GM19193 (cell line): ENCODE data around the gene SPCS3.

Experiments
- POLR2A ChIP-seq: IDR thresholded peaks from 4 replicates; pipeline ENCODE4 v1.6.1; 2011; ENCODE audit not compliant: insufficient read depth, insufficient read length; ENCODE audit errors: extremely low read depth

SPCS3 gene

DNA sequence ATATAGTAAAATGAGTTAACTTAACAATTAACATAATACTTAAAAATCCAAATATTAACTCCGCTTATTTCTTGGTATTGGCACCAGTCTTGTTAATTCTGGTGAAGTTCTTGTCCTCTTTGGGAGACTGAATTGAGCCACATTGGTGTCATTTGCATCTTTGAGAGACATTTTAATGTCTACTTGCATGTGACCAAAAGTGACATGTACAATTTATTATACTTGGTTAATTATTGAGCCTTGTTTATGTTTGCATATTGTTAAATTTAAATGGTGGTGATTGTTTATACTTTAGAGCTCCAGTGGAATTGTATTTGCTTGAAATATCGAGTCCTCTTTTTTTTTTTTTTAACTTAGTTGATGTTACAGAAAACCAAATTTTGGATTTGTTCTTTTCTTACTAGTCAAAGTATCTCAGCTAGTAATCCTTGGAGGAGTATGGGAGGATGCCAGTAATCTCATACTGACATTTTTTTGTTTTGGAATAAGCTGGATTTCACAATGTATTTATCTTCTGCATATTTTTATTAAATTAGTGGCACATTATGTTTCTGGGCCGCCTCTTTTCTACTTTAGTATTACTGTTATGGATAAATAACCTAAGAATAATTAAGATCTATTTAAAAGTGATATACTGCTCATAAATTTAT, 3.9 kb downstream of the SPCS3 start:
- no peak for TF ChIP-seq POLR2A

GRCh38 chr4:176333076-176333475, 13.3 kb downstream of the SPCS3 start:
- no peak for TF ChIP-seq POLR2A

DNA sequence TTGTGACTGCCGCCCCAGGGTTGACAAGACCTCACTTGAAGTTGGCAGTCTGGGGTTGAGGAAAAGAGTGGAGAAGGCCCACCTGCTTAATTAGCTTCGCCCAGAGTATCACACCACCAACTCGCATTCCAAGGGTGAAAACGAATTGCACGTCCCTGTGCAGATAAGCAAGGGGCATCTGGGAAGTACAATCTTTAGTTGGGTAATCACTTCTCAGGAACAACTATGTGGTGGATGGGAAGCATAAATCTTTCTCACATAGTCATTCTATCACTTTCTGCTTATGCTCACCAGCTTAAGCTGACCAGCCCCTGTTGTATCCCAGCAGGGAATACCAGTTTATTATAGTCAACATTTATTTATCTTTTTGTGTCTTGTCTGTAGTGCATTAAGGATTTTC, 14.3 kb downstream of the SPCS3 start:
- TF ChIP-seq POLR2A: no peak

DNA sequence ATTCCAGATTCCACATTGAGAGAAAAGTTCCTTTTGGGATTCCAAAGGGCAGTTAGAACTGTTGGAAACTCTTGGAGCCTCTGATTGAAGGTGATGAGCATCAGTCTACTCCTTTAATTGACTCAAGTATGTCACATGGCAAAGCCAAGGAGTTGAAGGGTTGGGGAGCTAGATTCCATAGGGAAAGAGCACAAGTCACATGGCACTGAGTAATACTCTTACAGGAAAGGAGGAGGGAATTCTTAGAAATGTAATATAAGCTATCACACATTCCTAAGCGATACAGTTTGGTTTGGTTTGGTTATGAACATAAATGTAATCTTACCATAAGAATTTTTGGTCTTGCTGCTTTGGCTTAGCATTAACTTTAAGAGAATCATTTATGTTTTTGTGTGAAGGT, 15.7 kb downstream of the SPCS3 start:
- TF ChIP-seq POLR2A: no peak

GRCh38 chr4:176339936-176340761, 20.4 kb downstream of the SPCS3 start:
- TF ChIP-seq POLR2A: no peak

GRCh38 chr4:176340871-176341685, 21.3 kb downstream of the SPCS3 start:
- no peak for TF ChIP-seq POLR2A

GRCh38 chr4:176342384-176342783, 22.6 kb downstream of the SPCS3 start:
- TF ChIP-seq POLR2A: no peak

- TF ChIP-seq POLR2A: no peak
Measured at GRCh38 chr4:176343286-176343685, 23.5 kb downstream of the SPCS3 start.

GRCh38 chr4:176350671-176351070, 30.9 kb downstream of the SPCS3 start:
- TF ChIP-seq POLR2A: no peak

DNA sequence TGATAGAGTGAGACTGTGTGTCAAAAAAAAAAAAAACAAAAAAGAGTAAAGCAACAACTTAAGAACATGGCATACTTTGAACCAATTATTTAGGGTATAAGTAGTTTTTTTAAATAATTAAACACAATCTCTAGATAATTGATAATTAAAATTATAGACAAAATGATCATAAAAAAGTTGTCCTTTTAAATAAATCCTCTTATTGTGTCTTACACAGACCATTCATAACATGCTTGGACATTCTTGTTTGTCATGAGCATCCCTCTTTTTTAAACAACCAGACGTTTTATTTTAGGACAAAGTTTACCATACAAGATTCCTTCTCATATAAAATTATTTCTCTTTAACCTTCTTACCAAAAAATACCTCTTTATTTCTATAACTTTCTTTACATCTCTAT, 35.1 kb downstream of the SPCS3 start:
- no peak for TF ChIP-seq POLR2A

DNA sequence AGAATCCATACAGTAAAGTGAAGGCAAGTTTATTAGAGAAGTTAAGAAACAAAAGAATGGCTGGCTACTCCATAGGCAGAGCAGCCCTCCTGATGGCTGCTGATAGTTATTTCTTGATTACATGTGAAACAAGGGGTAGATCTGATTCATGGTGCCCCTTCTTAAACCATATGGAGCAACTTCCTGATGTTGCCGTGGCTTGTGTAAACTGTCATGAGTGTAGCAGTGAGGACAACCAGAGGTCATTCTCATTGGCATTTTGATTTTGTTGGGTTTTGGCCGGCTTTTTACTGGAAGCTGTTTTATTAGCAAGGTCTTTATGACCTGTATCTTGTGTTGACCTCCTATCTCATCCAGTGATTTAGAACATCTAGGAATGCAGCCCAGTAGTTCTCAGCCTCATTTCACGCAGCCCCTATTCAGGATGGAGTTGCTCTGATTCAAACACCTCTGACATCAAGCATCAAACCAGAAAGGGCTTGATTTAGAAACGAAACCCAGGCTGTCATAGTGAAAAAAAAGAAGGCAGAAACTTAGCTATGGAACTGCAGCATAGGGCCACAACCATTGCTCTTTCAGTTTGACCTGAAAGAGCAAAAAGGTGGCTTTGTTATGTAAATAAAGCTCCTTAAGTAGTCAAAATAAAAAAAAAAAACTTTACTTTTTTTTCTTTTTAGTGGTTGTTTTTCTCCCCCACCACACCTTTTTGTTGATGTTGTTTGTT, 37.8 kb downstream of the SPCS3 start:
- TF ChIP-seq POLR2A: no peak

DNA sequence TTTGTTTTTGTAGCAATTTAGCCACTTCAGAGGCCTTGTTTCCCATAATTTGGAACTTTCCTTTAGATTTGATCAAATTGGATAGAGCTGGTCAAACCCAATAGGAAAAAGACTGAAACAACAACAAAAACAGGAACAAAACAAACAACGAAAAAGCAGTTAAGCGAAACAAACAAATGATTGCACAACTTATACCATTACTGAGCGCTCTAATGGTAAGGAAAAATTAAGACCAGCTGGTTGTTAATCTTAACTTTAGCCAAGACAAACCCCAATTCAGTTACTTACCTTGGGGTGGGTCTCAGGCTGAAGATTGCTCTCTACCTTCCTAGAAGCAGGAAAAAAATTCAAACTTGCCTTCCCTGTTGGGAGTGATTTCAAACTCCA, 38.3 kb downstream of the SPCS3 start:
- TF ChIP-seq POLR2A: no peak

DNA sequence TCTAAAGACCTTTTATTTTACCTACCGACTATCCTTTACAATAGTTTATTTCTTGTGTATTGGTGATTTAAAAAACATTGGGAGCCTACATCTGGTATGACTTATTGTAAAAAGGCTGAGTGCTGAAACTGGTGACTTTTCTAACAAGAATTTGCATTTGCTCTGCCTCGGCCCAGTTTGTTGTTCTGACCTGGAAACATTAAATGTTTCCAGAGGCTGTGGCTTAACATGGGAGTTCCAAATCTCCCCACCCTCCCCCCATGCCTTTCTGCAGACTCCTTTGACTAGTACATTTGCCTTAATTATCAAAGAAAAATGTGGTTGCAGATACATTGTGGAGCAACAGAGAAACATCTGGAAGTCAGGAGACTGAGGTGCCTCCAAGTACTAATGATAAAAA, 39.8 kb downstream of the SPCS3 start:
- TF ChIP-seq POLR2A: no peak

GRCh38 chr4:176360446-176360845, 40.7 kb downstream of the SPCS3 start:
- TF ChIP-seq POLR2A: no peak

DNA sequence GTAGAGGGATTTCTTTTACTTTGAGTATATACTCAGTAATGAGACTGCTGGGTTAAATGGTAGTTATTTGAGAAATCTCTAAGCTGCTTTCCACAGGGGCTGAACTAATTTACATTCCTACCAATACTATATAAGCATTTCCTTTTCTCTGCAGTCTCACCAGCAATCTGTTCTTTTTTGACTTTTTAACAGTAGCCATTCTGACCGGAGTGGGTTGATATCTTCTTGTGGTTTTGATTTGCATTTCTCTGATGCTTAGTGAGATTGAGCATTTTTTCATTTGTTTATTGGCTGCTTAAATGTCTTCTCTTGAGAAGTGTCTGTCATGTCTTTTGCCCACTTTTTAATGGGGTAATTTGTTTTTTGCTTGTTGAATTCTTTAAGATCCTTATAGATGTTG, 43.3 kb downstream of the SPCS3 start:
- TF ChIP-seq POLR2A: no peak
